Nephron progenitor cell (in vitro differentiated cells): Measurements from ENCODE around the gene COL18A1.
"Not testable (repeated sequence)": the region's sequence is repeated elsewhere in the genome, so short reads cannot be mapped to it uniquely, and the experiment has no call there.

Experiments used
- DNase-seq: peaks from one replicate; pipeline ENCODE4 v3.0.0; 2021
- H3K27ac Mint-ChIP-seq: 2 replicates; pipeline ENCODE4 v1.8.0; 2021; ENCODE audit warnings: mild to moderate bottlenecking, moderate library complexity, mixed read lengths
- H3K27me3 Mint-ChIP-seq: 2 replicates; pipeline ENCODE4 v1.8.0; 2021; ENCODE audit warnings: mild to moderate bottlenecking, low read depth, mixed read lengths; ENCODE audit not compliant: poor library complexity
- H3K36me3 Mint-ChIP-seq: 2 replicates; pipeline ENCODE4 v1.8.0; 2021; ENCODE audit warnings: low read depth, mixed read lengths
- H3K4me1 Mint-ChIP-seq: 2 replicates; pipeline ENCODE4 v1.8.0; 2021; ENCODE audit warnings: mixed read lengths
- H3K4me3 Mint-ChIP-seq: 2 replicates; pipeline ENCODE4 v1.8.0; 2021; ENCODE audit warnings: mild to moderate bottlenecking, moderate library complexity, mixed read lengths
- H3K9me3 Mint-ChIP-seq: 2 replicates; pipeline ENCODE4 v1.8.0; 2021; ENCODE audit warnings: mild to moderate bottlenecking, moderate library complexity, mixed read lengths
- TF ChIP-seq, protein P1 (sequence below): fragments of 200-600 bp; sonication (generic); IDR thresholded peaks from 2 replicates; pipeline ENCODE4 v1.5.0; 2021; ENCODE audit warnings: antibody characterized with exemption

Gene COL18A1

DNA sequence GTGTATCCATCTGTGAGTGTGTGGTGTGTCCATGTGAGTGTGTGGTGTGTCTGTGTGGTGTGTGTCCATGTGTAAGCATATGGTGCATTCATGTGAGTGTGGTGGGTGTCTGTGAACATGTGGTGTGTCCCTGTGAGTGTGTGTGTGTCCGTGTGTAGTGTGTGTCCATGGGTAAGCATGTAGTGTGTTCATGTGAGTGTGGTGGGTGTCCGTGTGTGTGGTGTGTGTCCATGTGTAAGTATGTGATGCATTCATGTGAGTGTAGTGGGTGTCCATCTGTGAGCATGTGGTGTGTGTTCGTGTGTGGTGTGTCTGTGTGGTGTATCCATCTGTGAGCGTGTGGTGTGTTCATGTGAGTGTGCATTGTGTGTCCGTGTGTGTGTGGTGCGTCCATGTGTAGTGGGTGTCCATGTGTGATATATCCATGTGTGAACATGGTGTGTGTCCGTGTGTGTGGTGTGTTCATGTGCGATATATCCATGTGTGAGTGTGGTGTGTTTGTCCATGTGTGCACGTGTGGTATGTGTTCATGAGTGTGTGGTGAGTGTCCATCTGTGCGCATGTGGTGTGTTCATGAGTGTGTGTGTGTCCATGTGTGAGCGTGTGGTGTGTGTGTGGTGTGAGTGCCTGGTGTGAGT, 124.9 kb downstream of the COL18A1 start:
- Mint-ChIP-seq H3K9me3 (no peaks in the 10 kb centered on the region), H3K4me3 (no peak overlapping the region), H3K27me3 (no peaks in the 10 kb centered on the region), H3K4me1 (peaks cover 6% of the 10 kb centered on the region), H3K36me3 (peaks cover 30% of the 10 kb centered on the region), H3K27ac (no peak overlapping the region)
- DNase-seq: no peak
- TF ChIP-seq, protein P1, sequence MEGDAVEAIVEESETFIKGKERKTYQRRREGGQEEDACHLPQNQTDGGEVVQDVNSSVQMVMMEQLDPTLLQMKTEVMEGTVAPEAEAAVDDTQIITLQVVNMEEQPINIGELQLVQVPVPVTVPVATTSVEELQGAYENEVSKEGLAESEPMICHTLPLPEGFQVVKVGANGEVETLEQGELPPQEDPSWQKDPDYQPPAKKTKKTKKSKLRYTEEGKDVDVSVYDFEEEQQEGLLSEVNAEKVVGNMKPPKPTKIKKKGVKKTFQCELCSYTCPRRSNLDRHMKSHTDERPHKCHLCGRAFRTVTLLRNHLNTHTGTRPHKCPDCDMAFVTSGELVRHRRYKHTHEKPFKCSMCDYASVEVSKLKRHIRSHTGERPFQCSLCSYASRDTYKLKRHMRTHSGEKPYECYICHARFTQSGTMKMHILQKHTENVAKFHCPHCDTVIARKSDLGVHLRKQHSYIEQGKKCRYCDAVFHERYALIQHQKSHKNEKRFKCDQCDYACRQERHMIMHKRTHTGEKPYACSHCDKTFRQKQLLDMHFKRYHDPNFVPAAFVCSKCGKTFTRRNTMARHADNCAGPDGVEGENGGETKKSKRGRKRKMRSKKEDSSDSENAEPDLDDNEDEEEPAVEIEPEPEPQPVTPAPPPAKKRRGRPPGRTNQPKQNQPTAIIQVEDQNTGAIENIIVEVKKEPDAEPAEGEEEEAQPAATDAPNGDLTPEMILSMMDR: no peak

DNA sequence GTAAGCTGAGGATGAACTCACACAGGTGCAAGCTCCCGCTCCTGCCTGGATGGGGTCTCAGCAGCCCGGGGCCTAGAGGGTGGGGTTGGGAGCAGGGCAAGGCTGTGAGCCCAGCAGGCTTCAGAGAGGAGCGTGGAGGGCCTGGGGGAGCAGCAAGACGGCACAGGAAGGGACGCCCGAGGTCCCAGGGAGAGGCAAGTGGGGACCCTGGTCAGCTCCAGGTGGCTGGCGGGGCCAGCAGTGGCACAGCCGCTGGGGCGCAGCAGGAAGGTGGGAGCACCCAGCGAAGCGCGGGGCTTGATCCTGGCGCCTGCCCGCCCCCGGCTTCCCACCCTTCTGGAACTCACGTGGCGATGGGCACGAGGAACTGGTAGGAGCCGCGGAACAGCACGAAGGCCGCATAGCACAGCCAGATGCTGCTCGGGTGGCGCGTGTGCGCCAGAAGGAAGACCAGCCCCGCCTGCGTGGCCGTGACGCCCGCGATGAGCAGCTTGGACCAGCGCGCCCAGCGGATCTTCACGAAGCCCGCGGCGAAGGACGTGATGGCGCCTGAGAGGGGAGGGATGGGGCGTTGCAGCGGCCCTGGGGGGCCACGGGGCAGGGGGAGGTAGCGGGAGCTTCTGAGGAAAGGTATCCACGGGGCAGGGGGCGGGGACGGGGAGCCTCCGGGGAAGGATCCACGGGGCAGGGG, 125.6 kb downstream of the COL18A1 start:
- Mint-ChIP-seq H3K27ac (no peak overlapping the region), H3K4me1 (peaks cover 11% of the 10 kb centered on the region), H3K4me3 (no peak overlapping the region), H3K36me3 (peaks cover 29% of the 10 kb centered on the region), H3K27me3 (no peaks in the 10 kb centered on the region), H3K9me3 (no peaks in the 10 kb centered on the region)
- no peak for DNase-seq
- TF ChIP-seq, protein P1: no peak

DNA sequence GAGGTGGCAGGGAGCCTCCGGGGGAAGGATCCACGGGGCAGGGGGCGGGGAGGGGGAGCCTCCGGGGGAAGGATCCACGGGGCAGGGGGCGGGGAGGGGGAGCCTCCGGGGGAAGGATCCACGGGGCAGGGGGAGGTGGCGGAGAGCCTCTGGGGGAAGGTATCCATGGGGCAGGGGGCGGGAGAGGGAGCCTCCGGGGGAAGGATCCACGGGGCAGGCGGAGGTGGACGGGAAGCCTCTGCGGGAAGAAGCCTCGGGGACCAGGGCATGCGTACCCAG, 126.1 kb downstream of the COL18A1 start:
- Mint-ChIP-seq H3K4me1 (peaks cover 11% of the 10 kb centered on the region), H3K36me3 (peaks cover 27% of the 10 kb centered on the region)
- not testable (repeated sequence) for H3K27me3 Mint-ChIP-seq, H3K9me3 Mint-ChIP-seq, H3K4me3 Mint-ChIP-seq, DNase-seq, H3K27ac Mint-ChIP-seq

DNA sequence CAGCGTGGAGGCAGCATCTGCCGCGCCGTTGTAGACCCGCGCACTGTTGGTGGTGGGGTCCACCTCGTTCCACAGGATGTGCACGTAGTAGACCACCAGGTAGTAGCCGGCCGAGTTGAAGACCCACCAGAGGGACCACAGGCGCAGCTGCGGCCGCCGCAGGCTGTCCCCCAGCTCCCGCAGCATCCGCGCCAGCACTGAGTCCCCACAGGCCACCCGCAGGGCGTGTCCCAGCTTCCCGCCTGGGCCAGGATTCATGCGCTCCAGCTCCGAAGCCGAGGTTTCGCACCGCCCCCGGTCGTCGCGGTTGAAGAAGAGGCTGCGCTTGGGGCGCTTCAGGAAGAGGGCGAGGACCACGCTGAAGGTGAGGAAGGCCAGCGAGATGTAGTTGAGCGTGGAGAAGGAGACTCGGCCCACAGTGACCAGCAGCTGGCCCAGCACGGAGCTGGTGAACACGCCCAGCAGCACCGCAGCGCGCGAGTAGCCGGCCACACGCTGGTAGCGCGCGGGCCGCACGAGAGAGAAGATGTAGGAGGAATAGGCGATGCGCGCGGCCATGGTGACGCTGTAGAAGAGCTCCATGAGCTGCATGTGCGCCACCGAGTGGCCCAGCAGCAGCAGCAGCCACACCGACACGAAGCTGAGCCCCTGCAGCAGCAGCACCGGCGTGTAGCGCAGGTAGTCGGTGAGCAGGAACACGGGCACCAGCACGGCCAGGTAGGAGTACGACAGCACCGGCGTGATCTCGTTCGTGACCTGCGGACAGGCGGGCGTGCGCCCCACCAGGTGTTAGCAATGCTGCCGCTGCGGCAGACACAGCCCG, 126.6 kb downstream of the COL18A1 start:
- H3K4me3 Mint-ChIP-seq: no peak overlapping the region
- H3K27ac Mint-ChIP-seq: no peak overlapping the region
- peaks cover 30% of the 10 kb centered on the region for H3K36me3 Mint-ChIP-seq
- H3K4me1 Mint-ChIP-seq: peaks cover 11% of the 10 kb centered on the region
- peak; percentile 2 for DNase-seq
- TF ChIP-seq, protein P1: no peak
- no peaks in the 10 kb centered on the region for H3K9me3 Mint-ChIP-seq
- no peaks in the 10 kb centered on the region for H3K27me3 Mint-ChIP-seq

DNA sequence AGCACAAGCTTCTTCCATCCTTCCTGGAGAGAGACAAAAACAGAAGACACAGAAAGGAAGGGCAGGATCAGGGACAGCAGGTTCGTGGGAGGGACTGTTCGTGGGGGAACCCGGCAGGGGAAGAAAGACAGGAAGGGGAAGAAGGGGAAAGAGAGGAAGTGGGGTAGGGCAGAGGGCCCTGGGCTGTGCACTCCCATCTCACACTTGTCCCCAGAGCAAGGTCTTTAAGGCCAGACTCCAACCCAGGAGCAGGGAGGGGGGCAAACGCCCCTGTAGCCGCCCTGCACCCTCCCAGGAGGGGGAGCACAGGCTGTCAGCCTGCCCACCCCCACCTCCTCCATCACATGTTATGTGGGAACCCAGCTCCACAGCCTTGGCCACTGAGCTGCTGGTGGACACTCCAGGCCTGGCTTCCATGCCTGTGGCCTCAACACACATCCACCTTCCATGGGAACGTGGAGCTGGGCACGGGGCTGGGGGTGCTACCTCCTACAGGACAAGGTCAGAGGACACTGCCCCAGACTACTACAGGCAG, 127.9 kb downstream of the COL18A1 start:
- no peak for DNase-seq
- Mint-ChIP-seq H3K4me1 (peaks cover 11% of the 10 kb centered on the region), H3K4me3 (no peak overlapping the region), H3K27me3 (no peaks in the 10 kb centered on the region), H3K27ac (peak overlapping the region; percentile 47), H3K36me3 (peaks cover 22% of the 10 kb centered on the region), H3K9me3 (no peaks in the 10 kb centered on the region)
- TF ChIP-seq, protein P1: no peak

DNA sequence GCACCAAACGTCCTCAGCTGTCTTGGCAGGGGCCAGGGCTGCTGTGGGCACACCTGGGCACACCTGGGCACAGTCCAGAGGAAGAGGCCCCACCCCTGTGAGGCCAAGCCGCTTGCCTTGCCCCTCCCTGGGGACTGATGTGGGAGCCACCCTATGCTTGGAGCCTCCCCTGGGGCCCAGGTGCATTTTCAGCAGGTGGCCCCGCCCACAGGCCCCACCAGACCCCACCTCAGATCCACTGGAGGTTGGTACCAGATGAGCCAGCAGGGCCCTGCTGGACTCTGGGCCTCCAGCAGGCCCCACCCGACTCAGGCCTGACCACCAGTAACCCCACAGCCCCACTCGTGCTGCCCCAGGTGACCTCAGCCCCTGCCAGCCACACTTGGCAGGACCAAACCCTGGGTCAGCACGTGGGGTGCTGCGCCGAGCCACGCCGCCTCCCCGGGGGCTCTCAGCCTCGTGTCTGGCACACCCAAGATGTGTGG, 128.4 kb downstream of the COL18A1 start:
- H3K4me1 Mint-ChIP-seq: peaks cover 11% of the 10 kb centered on the region
- H3K27ac Mint-ChIP-seq: no peak overlapping the region
- TF ChIP-seq, protein P1: no peak
- H3K36me3 Mint-ChIP-seq: peaks cover 19% of the 10 kb centered on the region
- H3K4me3 Mint-ChIP-seq: no peak overlapping the region
- peak; percentile 1 for DNase-seq
- H3K9me3 Mint-ChIP-seq: no peaks in the 10 kb centered on the region
- no peaks in the 10 kb centered on the region for H3K27me3 Mint-ChIP-seq
